ENCODE results near the gene TGFBR3. TPM values are rescaled to one million over a fixed set of nuclear protein-coding genes. Genes with fewer than 3 reads are reported as not detected.

The TGFBR3 gene
- total RNA-seq, 1 experiment from 2014 or later: 4.2 TPM

DNA sequence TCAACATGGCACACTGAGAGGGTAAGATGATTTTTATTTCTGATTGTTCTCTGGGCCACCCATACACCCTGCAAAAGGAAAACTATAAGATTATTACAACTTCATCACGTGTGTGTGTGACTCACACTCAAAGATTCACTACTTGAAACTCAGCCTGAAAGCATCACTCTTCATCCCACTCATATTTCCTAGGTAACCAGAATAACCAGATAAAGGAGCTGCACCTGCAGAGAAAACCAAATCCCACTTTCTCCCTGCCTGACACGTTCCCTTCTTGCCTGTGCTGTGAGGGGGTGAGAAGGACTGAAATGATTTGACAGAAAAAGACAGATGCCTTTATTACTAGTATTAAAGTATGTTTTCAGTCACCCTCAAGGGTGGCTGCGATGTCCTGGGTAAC is 131.6 kb downstream of the TGFBR3 start:
- no peak overlapping the region for H3K4me3 Mint-ChIP-seq
- H3K27ac Mint-ChIP-seq: no peak overlapping the region
- TF ChIP-seq MYBL2 (CRISPR knock-in tag; IDR thresholded peaks at IDR 0.05) (no peak), FOXP1 (CRISPR knock-in tag; IDR thresholded peaks at IDR 0.05; ENCODE audit: borderline replicate concordance) (no peak), E2F4 (CRISPR knock-in tag; IDR thresholded peaks at IDR 0.05; ENCODE audit: borderline replicate concordance, low read depth) (no peak), ESRRA (CRISPR knock-in tag; IDR thresholded peaks at IDR 0.05; ENCODE audit: borderline replicate concordance) (no peak), ZNF121 (CRISPR knock-in tag; IDR thresholded peaks at IDR 0.05) (no peak), ZNF396 (CRISPR knock-in tag; IDR thresholded peaks at IDR 0.05; ENCODE audit: borderline replicate concordance) (no peak), SOX15 (CRISPR knock-in tag; IDR thresholded peaks at IDR 0.05) (no peak), SMAD4 (CRISPR knock-in tag; IDR thresholded peaks at IDR 0.05) (no peak), ETV6 (CRISPR knock-in tag; IDR thresholded peaks at IDR 0.05) (no peak), JAZF1 (CRISPR knock-in tag; IDR thresholded peaks at IDR 0.05) (no peak), FOXK1 (CRISPR knock-in tag; IDR thresholded peaks at IDR 0.05) (no peak), CBFB (CRISPR knock-in tag; IDR thresholded peaks at IDR 0.05; ENCODE audit: low read depth) (no peak), RELA (CRISPR knock-in tag; IDR thresholded peaks at IDR 0.05; ENCODE audit: borderline replicate concordance) (no peak), ZSCAN18 (CRISPR knock-in tag; IDR thresholded peaks at IDR 0.05) (no peak)
- TF ChIP-seq, protein P1, sequence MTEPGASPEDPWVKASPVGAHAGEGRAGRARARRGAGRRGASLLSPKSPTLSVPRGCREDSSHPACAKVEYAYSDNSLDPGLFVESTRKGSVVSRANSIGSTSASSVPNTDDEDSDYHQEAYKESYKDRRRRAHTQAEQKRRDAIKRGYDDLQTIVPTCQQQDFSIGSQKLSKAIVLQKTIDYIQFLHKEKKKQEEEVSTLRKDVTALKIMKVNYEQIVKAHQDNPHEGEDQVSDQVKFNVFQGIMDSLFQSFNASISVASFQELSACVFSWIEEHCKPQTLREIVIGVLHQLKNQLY (CRISPR knock-in tag; IDR thresholded peaks at IDR 0.05): no peak
- TF ChIP-seq, protein P2, sequence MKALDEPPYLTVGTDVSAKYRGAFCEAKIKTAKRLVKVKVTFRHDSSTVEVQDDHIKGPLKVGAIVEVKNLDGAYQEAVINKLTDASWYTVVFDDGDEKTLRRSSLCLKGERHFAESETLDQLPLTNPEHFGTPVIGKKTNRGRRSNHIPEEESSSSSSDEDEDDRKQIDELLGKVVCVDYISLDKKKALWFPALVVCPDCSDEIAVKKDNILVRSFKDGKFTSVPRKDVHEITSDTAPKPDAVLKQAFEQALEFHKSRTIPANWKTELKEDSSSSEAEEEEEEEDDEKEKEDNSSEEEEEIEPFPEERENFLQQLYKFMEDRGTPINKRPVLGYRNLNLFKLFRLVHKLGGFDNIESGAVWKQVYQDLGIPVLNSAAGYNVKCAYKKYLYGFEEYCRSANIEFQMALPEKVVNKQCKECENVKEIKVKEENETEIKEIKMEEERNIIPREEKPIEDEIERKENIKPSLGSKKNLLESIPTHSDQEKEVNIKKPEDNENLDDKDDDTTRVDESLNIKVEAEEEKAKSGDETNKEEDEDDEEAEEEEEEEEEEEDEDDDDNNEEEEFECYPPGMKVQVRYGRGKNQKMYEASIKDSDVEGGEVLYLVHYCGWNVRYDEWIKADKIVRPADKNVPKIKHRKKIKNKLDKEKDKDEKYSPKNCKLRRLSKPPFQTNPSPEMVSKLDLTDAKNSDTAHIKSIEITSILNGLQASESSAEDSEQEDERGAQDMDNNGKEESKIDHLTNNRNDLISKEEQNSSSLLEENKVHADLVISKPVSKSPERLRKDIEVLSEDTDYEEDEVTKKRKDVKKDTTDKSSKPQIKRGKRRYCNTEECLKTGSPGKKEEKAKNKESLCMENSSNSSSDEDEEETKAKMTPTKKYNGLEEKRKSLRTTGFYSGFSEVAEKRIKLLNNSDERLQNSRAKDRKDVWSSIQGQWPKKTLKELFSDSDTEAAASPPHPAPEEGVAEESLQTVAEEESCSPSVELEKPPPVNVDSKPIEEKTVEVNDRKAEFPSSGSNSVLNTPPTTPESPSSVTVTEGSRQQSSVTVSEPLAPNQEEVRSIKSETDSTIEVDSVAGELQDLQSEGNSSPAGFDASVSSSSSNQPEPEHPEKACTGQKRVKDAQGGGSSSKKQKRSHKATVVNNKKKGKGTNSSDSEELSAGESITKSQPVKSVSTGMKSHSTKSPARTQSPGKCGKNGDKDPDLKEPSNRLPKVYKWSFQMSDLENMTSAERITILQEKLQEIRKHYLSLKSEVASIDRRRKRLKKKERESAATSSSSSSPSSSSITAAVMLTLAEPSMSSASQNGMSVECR (CRISPR knock-in tag; IDR thresholded peaks at IDR 0.05; ENCODE audit: borderline replicate concordance): no peak
- TF ChIP-seq, protein P3, sequence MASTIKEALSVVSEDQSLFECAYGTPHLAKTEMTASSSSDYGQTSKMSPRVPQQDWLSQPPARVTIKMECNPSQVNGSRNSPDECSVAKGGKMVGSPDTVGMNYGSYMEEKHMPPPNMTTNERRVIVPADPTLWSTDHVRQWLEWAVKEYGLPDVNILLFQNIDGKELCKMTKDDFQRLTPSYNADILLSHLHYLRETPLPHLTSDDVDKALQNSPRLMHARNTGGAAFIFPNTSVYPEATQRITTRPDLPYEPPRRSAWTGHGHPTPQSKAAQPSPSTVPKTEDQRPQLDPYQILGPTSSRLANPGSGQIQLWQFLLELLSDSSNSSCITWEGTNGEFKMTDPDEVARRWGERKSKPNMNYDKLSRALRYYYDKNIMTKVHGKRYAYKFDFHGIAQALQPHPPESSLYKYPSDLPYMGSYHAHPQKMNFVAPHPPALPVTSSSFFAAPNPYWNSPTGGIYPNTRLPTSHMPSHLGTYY (CRISPR knock-in tag; IDR thresholded peaks at IDR 0.05): no peak
- no peak for DNase-seq (ENCODE audit: low spot score)
- ChIA-PET CTCF (no interaction called here), POLR2A (no interaction called here)
- no peaks in the 10 kb centered on the region for H3K36me3 Mint-ChIP-seq
- H3K4me1 Mint-ChIP-seq: peaks cover 19% of the 10 kb centered on the region
- H3K27me3 Mint-ChIP-seq (ENCODE audit: low read depth): no peaks in the 10 kb centered on the region
- H3K9me3 Mint-ChIP-seq: no peaks in the 10 kb centered on the region
- ATAC-seq: no peak

GRCh38 chr1:91753878-91754277 is 132.1 kb downstream of the TGFBR3 start:
- ChIA-PET CTCF (no interaction called here), POLR2A (no interaction called here)
- Mint-ChIP-seq H3K36me3 (no peaks in the 10 kb centered on the region), H3K27ac (no peak overlapping the region), H3K27me3 (ENCODE audit: low read depth) (no peaks in the 10 kb centered on the region), H3K9me3 (no peaks in the 10 kb centered on the region), H3K4me1 (peaks cover 19% of the 10 kb centered on the region), H3K4me3 (no peak overlapping the region)
- ATAC-seq (no peak), DNase-seq (ENCODE audit: low spot score) (no peak)
- no peak for TF ChIP-seq GABPB1 (CRISPR knock-in tag; IDR thresholded peaks at IDR 0.05)
- TF ChIP-seq ZNF219 (CRISPR knock-in tag; IDR thresholded peaks at IDR 0.05; ENCODE audit: borderline replicate concordance): no peak
